GM12878 (cell line): ENCODE data around the gene CD164. TPM values are rescaled to one million over a fixed set of nuclear protein-coding genes. Genes with fewer than 3 reads are reported as not detected.

Source experiments
- ATAC-seq: fragments of 200-7000 bp; cut with Tn5 transposase; 3 replicates; pipeline ENCODE4 v1.9.1; 2020; ENCODE audit warnings: mild to moderate bottlenecking, moderate library complexity
- BruUV-seq: library from RNA; stranded (reverse); fragments of 400-500 nt; replicated peaks from 2 replicates; lab custom pipeline; 2021; lab: Mats Ljungman, UMichigan
- CTCF ChIA-PET: fragments of 300-600 bp; sonication (Branson Sonifier 250); formaldehyde crosslinking; extraction: SDS; loops from one replicate; lab custom pipeline; 2021; ENCODE audit warnings: inconsistent platforms; lab: Yijun Ruan, JAX
- POLR2A ChIA-PET: fragments of 350-600 bp; formaldehyde crosslinking; extraction: SDS; loops from one replicate; lab custom pipeline; 2021; ENCODE audit warnings: inconsistent platforms; lab: Charles Lee
- RAD21 ChIA-PET: fragments of 300-600 bp; sonication (Branson Sonifier 250); formaldehyde crosslinking; loops from one replicate; lab custom pipeline; 2023; ENCODE audit warnings: antibody characterized with exemption; ENCODE audit not compliant: unreplicated experiment; lab: Charles Lee
- SMC1A ChIA-PET: fragments of 300-600 bp; sonication (Branson Sonifier 250); formaldehyde crosslinking; loops from one replicate; lab custom pipeline; 2023; ENCODE audit not compliant: unreplicated experiment, uncharacterized antibody; lab: Charles Lee
- DNase-seq: peaks from one replicate; pipeline ENCODE4 v3.0.0-alpha.2; 2011; ENCODE audit warnings: low read depth, low spot score
- FAIRE-seq: peaks from 3 replicates; lab custom pipeline; 2011; peaks lifted over from hg19 to GRCh38; lab: Jason Lieb, UNC
- H2AFZ ChIP-seq: 2 replicates; pipeline ENCODE4 v1.6.0; 2011; ENCODE audit warnings: low read depth, low read length, control low read depth; ENCODE audit not compliant: control insufficient read depth
- H3K27ac ChIP-seq: 2 replicates; pipeline ENCODE4 v1.5.1; 2011; ENCODE audit warnings: control low read depth; ENCODE audit not compliant: control insufficient read depth, insufficient read depth
- H3K27me3 ChIP-seq, 2 experiments: replicated peaks in 1 of 2; 2 replicates each; pipeline versions ENCODE4 v1.6.0 to v1.6.1; 2011; ENCODE audit warnings: low read length in 1 of 2; ENCODE audit not compliant: control insufficient read depth in 2 of 2, insufficient read depth in 2 of 2
- H3K36me3 ChIP-seq, 2 experiments: 2 replicates each; pipeline ENCODE4 v1.5.1; 2011; ENCODE audit warnings: low read length in 1 of 2; ENCODE audit not compliant: control insufficient read depth in 2 of 2, insufficient read depth in 2 of 2
- H3K4me1 ChIP-seq: 2 replicates; pipeline ENCODE4 v1.6.1; 2011; ENCODE audit warnings: mild to moderate bottlenecking, low read length, moderate library complexity, mixed read lengths; ENCODE audit not compliant: control insufficient read depth, insufficient read depth
- H3K4me2 ChIP-seq: 2 replicates; pipeline ENCODE4 v1.6.0; 2011; ENCODE audit warnings: control low read depth; ENCODE audit not compliant: control insufficient read depth, insufficient read depth
- H3K4me3 ChIP-seq: fragments of 200-600 bp; sonication (generic); 2 replicates; pipeline ENCODE4 v1.5.1; 2016
- H3K79me2 ChIP-seq: 2 replicates; pipeline ENCODE4 v1.6.0; 2011; ENCODE audit warnings: low read length; ENCODE audit not compliant: control insufficient read depth, insufficient read depth
- H3K9ac ChIP-seq: 2 replicates; pipeline ENCODE4 v1.8.0; 2011; ENCODE audit warnings: low read length, control low read depth, mixed read lengths; ENCODE audit not compliant: control insufficient read depth, insufficient read depth
- H3K9me3 ChIP-seq: replicated peaks from 3 replicates; pipeline ENCODE4 v1.5.1; 2011; ENCODE audit warnings: mild to moderate bottlenecking, low read length; ENCODE audit not compliant: control insufficient read depth, insufficient read depth
- H4K20me1 ChIP-seq: 2 replicates; pipeline ENCODE4 v1.6.0; 2011; ENCODE audit not compliant: control insufficient read depth, insufficient read depth
- ASH2L ChIP-seq: fragments of 300-600, 200-600 bp; sonication (generic); IDR thresholded peaks from 2 replicates; pipeline ENCODE4 v1.6.1; 2017; ENCODE audit warnings: low read depth, mild to moderate bottlenecking, borderline replicate concordance
- FOXM1 ChIP-seq: IDR thresholded peaks from 2 replicates; pipeline ENCODE4 v1.6.1; 2012; ENCODE audit warnings: low read depth, mild to moderate bottlenecking, inconsistent platforms, low read length, moderate library complexity
- GATAD2B ChIP-seq: fragments of 450-650 bp; conservative IDR thresholded peaks from 2 replicates; pipeline ENCODE4 v1.6.1; 2017; ENCODE audit warnings: low read depth, mild to moderate bottlenecking, moderate library complexity
- MAX ChIP-seq: IDR thresholded peaks from 2 replicates; pipeline ENCODE4 v1.6.1; 2012; ENCODE audit warnings: low read depth, low read length, improper control_type of control experiment
- MTA2 ChIP-seq: fragments of 450-650 bp; IDR thresholded peaks from 2 replicates; pipeline ENCODE4 v1.6.1; 2016; ENCODE audit warnings: low read depth, mild to moderate bottlenecking, moderate library complexity
- NBN ChIP-seq: fragments of 450-650 bp; IDR thresholded peaks from 2 replicates; pipeline ENCODE4 v1.6.1; 2016
- NFYB ChIP-seq: IDR thresholded peaks from 2 replicates; pipeline ENCODE4 v1.6.1; 2011; ENCODE audit warnings: low read depth, mild to moderate bottlenecking, low read length, improper control_type of control experiment, moderate library complexity; ENCODE audit not compliant: insufficient read depth
- SIN3A ChIP-seq: IDR thresholded peaks from 2 replicates; pipeline ENCODE4 v1.6.1; 2012; ENCODE audit warnings: low read depth, low read length, improper control_type of control experiment
- SPI1 ChIP-seq: IDR thresholded peaks from 2 replicates; pipeline ENCODE4 v1.6.1; 2011; ENCODE audit warnings: low read depth, mild to moderate bottlenecking, low read length, moderate library complexity, borderline replicate concordance; ENCODE audit not compliant: insufficient read depth
- SREBF2 ChIP-seq: IDR thresholded peaks from 2 replicates; pipeline ENCODE4 v1.6.1; 2012; ENCODE audit warnings: mild to moderate bottlenecking, low read length
- STAT1 ChIP-seq: fragments of 450-650 bp; conservative IDR thresholded peaks from 2 replicates; pipeline ENCODE4 v1.6.1; 2014; ENCODE audit warnings: antibody characterized with exemption, mild to moderate bottlenecking
- SUPT20H ChIP-seq: IDR thresholded peaks from 2 replicates; pipeline ENCODE4 v1.6.1; 2011; ENCODE audit warnings: low read depth, mild to moderate bottlenecking, low read length, moderate library complexity, borderline replicate concordance; ENCODE audit not compliant: control insufficient read depth
- YBX1 ChIP-seq: fragments of 450-650 bp; IDR thresholded peaks from 2 replicates; pipeline ENCODE4 v1.6.1; 2016; ENCODE audit warnings: antibody characterized with exemption
- ZNF24 ChIP-seq: fragments of 450-650 bp; IDR thresholded peaks from 2 replicates; pipeline ENCODE4 v1.6.1; 2017; ENCODE audit warnings: antibody characterized with exemption, mild to moderate bottlenecking
- ZNF622 ChIP-seq: fragments of 450-650 bp; IDR thresholded peaks from 2 replicates; pipeline ENCODE4 v1.6.1; 2017; ENCODE audit warnings: mild to moderate bottlenecking, inconsistent platforms
- in situ Hi-C: fragments of 300-500 bp; cut with MboI; formaldehyde crosslinking; loops from 9 replicates; pipeline ENCODE4 v1.14.3; 2018; ENCODE audit warnings: mixed read lengths
- intact Hi-C: fragments of 100-400 bp; cut with micrococcal nuclease; formaldehyde crosslinking; loops from one replicate; pipeline ENCODE4 v1.14.2; 2022; ENCODE audit not compliant: unreplicated experiment
- polyA plus RNA-seq, 11 experiments: library from polyadenylated mRNA; depleted of rRNA in 4 of 11; unstranded in 6 of 11; stranded (reverse) in 5 of 11; fragments of >200 nt; fragmentation: Nextera tagmentation in 4 of 11; fragmentation: Illumina TruSeq in 1 of 11; extraction: Ambion mirVana in 4 of 11; extraction: Trizol in 1 of 11; gene quantifications; 1 replicate in 1 of 11; 2 replicates in 10 of 11; pipeline versions ENCODE4 v1.2.1 to v1.2.3, GENCODE V29; 2011 to 2016; ENCODE audit warnings: inconsistent platforms in 2 of 11, missing spikeins in 2 of 11, low read depth in 1 of 11
- total RNA-seq, 4 experiments: library from RNA; depleted of rRNA in 3 of 4; stranded (reverse); fragments of >200 nt in 3 of 4; fragmentation: Illumina TruSeq in 1 of 4; extraction: Trizol in 1 of 4; gene quantifications; 2 replicates each; pipeline versions ENCODE4 v1.2.1 to v1.2.3, GENCODE V29; 2013 to 2021
- TF ChIP-seq, protein P1 (sequence below): IDR thresholded peaks from 2 replicates; pipeline ENCODE4 v1.6.1; 2011; ENCODE audit warnings: borderline replicate concordance, low read depth, mild to moderate bottlenecking, moderate library complexity, low read length; ENCODE audit not compliant: insufficient read depth, poor library complexity, severe bottlenecking

CD164 gene
- total and polyA plus RNA-seq, 10 of the 15 experiments (the other 5 are each of a cell fraction or from before 2014, with no cell fraction given): 145 to 447 (median 211) TPM

- BruUV-seq: no TSS peak
- Histone ChIP-seq H3K9ac (no peak overlapping the region), H2AFZ (no peak overlapping the region), H3K27me3 (no peaks in the 10 kb centered on the region), H3K4me2 (no peak overlapping the region), H3K79me2 (no peaks in the 10 kb centered on the region), H3K9me3 (peaks cover 5% of the 10 kb centered on the region; the same call in 2 of the 3 replicates), H4K20me1 (no peaks in the 10 kb centered on the region; the same call in 1 of the 2 replicates), H3K27ac (no peak overlapping the region), H3K4me1 (no peaks in the 10 kb centered on the region), H3K36me3 (peaks cover 8 to 30% of the 10 kb centered on the region in 2 experiments), H3K4me3 (no peak overlapping the region)
- CTCF ChIA-PET: interaction anchor here (1.4 kb wide), 1 partner anchor 192 kb away, joined by 3 read pairs; no protein-coding TSS in a partner anchor
- no peak for FAIRE-seq
- peak; percentile 74 for ATAC-seq
- DNase-seq: no peak
- POLR2A ChIA-PET: interaction anchor here (1.1 kb wide), 1 partner anchor 19 kb away, joined by 3 read pairs; no protein-coding TSS in a partner anchor
- RAD21 ChIA-PET: interaction anchor here (0.7 kb wide), 1 partner anchor 25 kb away, joined by 3 read pairs; no protein-coding TSS in a partner anchor
- SMC1A ChIA-PET: no interaction called here
- intact Hi-C loops: no loop called here
- in situ Hi-C loops: no loop called here
- TF ChIP-seq SIN3A (no peak), SPI1 (peak; percentile 45; the same call in 1 of the 2 replicates), ZNF24 (no peak), SREBF2 (no peak), SUPT20H (no peak), NFYB (no peak), ASH2L (no peak), YBX1 (no peak), FOXM1 (no peak), NBN (no peak), ZNF622 (no peak), STAT1 (no peak), MTA2 (peak; percentile 61; the same call in 1 of the 2 replicates), GATAD2B (no peak), MAX (no peak)
- TF ChIP-seq, protein P1, sequence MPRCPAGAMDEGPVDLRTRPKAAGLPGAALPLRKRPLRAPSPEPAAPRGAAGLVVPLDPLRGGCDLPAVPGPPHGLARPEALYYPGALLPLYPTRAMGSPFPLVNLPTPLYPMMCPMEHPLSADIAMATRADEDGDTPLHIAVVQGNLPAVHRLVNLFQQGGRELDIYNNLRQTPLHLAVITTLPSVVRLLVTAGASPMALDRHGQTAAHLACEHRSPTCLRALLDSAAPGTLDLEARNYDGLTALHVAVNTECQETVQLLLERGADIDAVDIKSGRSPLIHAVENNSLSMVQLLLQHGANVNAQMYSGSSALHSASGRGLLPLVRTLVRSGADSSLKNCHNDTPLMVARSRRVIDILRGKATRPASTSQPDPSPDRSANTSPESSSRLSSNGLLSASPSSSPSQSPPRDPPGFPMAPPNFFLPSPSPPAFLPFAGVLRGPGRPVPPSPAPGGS: no peak
Observed at GRCh38 chr6:109358204-109358603, 24.1 kb downstream of the CD164 start.
